Measurements from ENCODE around the gene OR6C6. TPM values are rescaled to one million over a fixed set of nuclear protein-coding genes. Genes with fewer than 3 reads are reported as not detected.

OR6C6 gene
- polyA plus RNA-seq, 1 experiment = not detected

- no peak for TF ChIP-seq CTCF (IDR thresholded peaks at IDR 0.05; ENCODE audit: low read depth, low read length)
- Histone ChIP-seq H3K4me3 (ENCODE audit: low read depth, low read length) (no peak overlapping the region), H3K9me3 (ENCODE audit: control insufficient read depth, insufficient read depth, low read length) (no peaks in the 10 kb centered on the region), H3K27ac (ENCODE audit: low read depth, low read length) (no peak overlapping the region), H3K27me3 (ENCODE audit: control insufficient read depth, insufficient read depth, low read length) (no peaks in the 10 kb centered on the region)
- CTCF ChIA-PET = no interaction called here
- POLR2A ChIA-PET = no interaction called here
- DNase-seq (ENCODE audit: low read depth, low spot score) = no peak
Observed at GRCh38 chr12:55250944-55251343, 45.4 kb downstream of the OR6C6 start.

- POLR2A ChIA-PET = no interaction called here
- Histone ChIP-seq H3K27me3 (ENCODE audit: control insufficient read depth, insufficient read depth, low read length) (no peaks in the 10 kb centered on the region), H3K27ac (ENCODE audit: low read depth, low read length) (no peak overlapping the region), H3K4me3 (ENCODE audit: low read depth, low read length) (no peak overlapping the region), H3K9me3 (ENCODE audit: control insufficient read depth, insufficient read depth, low read length) (no peaks in the 10 kb centered on the region; the same call in 1 of the 2 replicates)
- no peak for TF ChIP-seq CTCF (IDR thresholded peaks at IDR 0.05; ENCODE audit: low read depth, low read length)
- no peak for DNase-seq (ENCODE audit: low read depth, low spot score)
- CTCF ChIA-PET = no interaction called here
Observed at GRCh38 chr12:55246159-55246558, 50.2 kb downstream of the OR6C6 start.

GRCh38 chr12:55244309-55244708 lies 52.1 kb downstream of the OR6C6 start, which contains the start of gene OR6C74:
OR6C74 (plus strand) TSS chr12:55244609; CDS start chr12:55247288, 2,679 bp downstream.
- ChIA-PET POLR2A (no interaction called here), CTCF (no interaction called here)
- Histone ChIP-seq H3K27ac (ENCODE audit: low read depth, low read length) (no peak within 1 kb of the TSS), H3K4me3 (ENCODE audit: low read depth, low read length) (no peak within 1 kb of the TSS), H3K9me3 (ENCODE audit: control insufficient read depth, insufficient read depth, low read length) (no peaks in the 10 kb centered on the region; the same call in 1 of the 2 replicates), H3K27me3 (ENCODE audit: control insufficient read depth, insufficient read depth, low read length) (no peaks in the 10 kb centered on the region)
- TF ChIP-seq CTCF (IDR thresholded peaks at IDR 0.05; ENCODE audit: low read depth, low read length) = no peak
- DNase-seq (ENCODE audit: low read depth, low spot score) = no peak

Other genes with a start within 250 kb of the OR6C6 start
- gene OR9K2, start 170.2 kb downstream of the OR6C6 start, polyA plus RNA-seq (2011; rRNA removed) = not detected in 2 replicates
- not detected in 2 replicates for gene OR10A7, start 75.5 kb downstream of the OR6C6 start, polyA plus RNA-seq (2011; rRNA removed)
- gene OR6C74, start 52.0 kb downstream of the OR6C6 start, polyA plus RNA-seq (2011; rRNA removed) = not detected in 2 replicates
- gene OR6C1, start 17.8 kb upstream of the OR6C6 start, polyA plus RNA-seq (2011; rRNA removed) = not detected in 2 replicates
- gene OR6C3, start 34.2 kb upstream of the OR6C6 start, polyA plus RNA-seq (2011; rRNA removed) = not detected in 2 replicates
- gene OR6C75, start 66.4 kb upstream of the OR6C6 start, polyA plus RNA-seq (2011; rRNA removed) = not detected in 2 replicates
- gene OR6C65, start 104.0 kb upstream of the OR6C6 start, polyA plus RNA-seq (2011; rRNA removed) = not detected in 2 replicates
- gene OR6C76, start 129.7 kb upstream of the OR6C6 start, polyA plus RNA-seq (2011; rRNA removed) = not detected in 2 replicates
- gene OR6C2, start 147.5 kb upstream of the OR6C6 start, polyA plus RNA-seq (2011; rRNA removed) = not detected in 2 replicates
- not detected in 2 replicates for gene OR6C70, start 173.6 kb upstream of the OR6C6 start, polyA plus RNA-seq (2011; rRNA removed)
- gene OR6C68, start 195.8 kb upstream of the OR6C6 start, polyA plus RNA-seq (2011; rRNA removed) = not detected in 2 replicates

All from AG04450 (cell line).